T-helper 2 cell treated with Interferon-gamma antibody and Interleukin-4, amounts not matched to agents 100 ng/mL and 5 ng/mL, for 36 hours (primary cell): ENCODE results near the gene INPP5J. TPM values are rescaled to one million over a fixed set of nuclear protein-coding genes. Genes with fewer than 3 reads are reported as not detected.
"Not testable (repeated sequence)": the region's sequence is repeated elsewhere in the genome, so short reads cannot be mapped to it uniquely, and the experiment has no call there.

ENCODE experiments used
- intact Hi-C: fragments of 100-400 bp; cut with micrococcal nuclease; formaldehyde crosslinking; loops from one replicate; pipeline ENCODE4 v1.15.1; 2023
- total RNA-seq: library from RNA; stranded (reverse); gene quantifications from 2 replicates; pipeline ENCODE4 v1.2.3, GENCODE V29; 2022

Gene INPP5J
- total RNA-seq, 1 donor from 2014 or later, result not detected

- intact Hi-C loops, result no loop called here
Measured at GRCh38 chr22:31099841-31100761, 22.7 kb upstream of the INPP5J start.

GRCh38 chr22:31100762-31101525 lies 21.8 kb upstream of the INPP5J start:
- intact Hi-C loops, result no loop called here

- intact Hi-C loops, result no loop called here
Measured at GRCh38 chr22:31102441-31103081, 20.2 kb upstream of the INPP5J start.

GRCh38 chr22:31103111-31103510 lies 19.7 kb upstream of the INPP5J start:
- intact Hi-C loops, result no loop called here

- intact Hi-C loops, result no loop called here
Measured at GRCh38 chr22:31103899-31104694, 18.7 kb upstream of the INPP5J start.

- intact Hi-C loops, result loop anchor here (5.0 kb wide), 2 partner anchors 107 to 207 kb away; partner anchors contain the start of gene LIMK2
Measured at GRCh38 chr22:31104869-31105268, 17.9 kb upstream of the INPP5J start.

- intact Hi-C loops, result loop anchor here (5.0 kb wide), 2 partner anchors 107 to 207 kb away; partner anchors contain the start of gene LIMK2
Measured at GRCh38 chr22:31105282-31105929, 17.4 kb upstream of the INPP5J start.

GRCh38 chr22:31106001-31106571 lies 16.7 kb upstream of the INPP5J start:
- intact Hi-C loops, result loop anchor here (2.0 to 5.0 kb wide), 3 partner anchors 106 to 206 kb away; partner anchors contain the start of gene LIMK2

- intact Hi-C loops, result loop anchor here (1.0 to 5.0 kb wide), 4 partner anchors 22 to 206 kb away; partner anchors contain the start of gene LIMK2
Measured at GRCh38 chr22:31106731-31107177, 16.0 kb upstream of the INPP5J start.

GRCh38 chr22:31107178-31107893 lies 15.4 kb upstream of the INPP5J start, which contains the start of gene SELENOM:
TSS of gene SELENOM (minus strand) at chr22:31107568. CDS start at chr22:31107505, 63 bp downstream.
- intact Hi-C loops, result loop anchor here (1.0 to 5.0 kb wide), 4 partner anchors 23 to 205 kb away; partner anchors contain the start of gene LIMK2

- intact Hi-C loops, result loop anchor here (1.0 to 5.0 kb wide), 4 partner anchors 24 to 204 kb away; partner anchors contain the start of gene LIMK2
Measured at GRCh38 chr22:31107894-31108218, 14.9 kb upstream of the INPP5J start.

- intact Hi-C loops, result not testable (repeated sequence)
Measured at GRCh38 chr22:31112547-31113091, 10.1 kb upstream of the INPP5J start.

GRCh38 chr22:31118046-31118820 lies 4.5 kb upstream of the INPP5J start:
- intact Hi-C loops, result no loop called here

- intact Hi-C loops, result no loop called here
Measured at GRCh38 chr22:31119026-31119717, 3.6 kb upstream of the INPP5J start.

- intact Hi-C loops, result no loop called here
Measured at GRCh38 chr22:31120230-31120629, 2.5 kb upstream of the INPP5J start.

- intact Hi-C loops, result no loop called here
Measured at GRCh38 chr22:31120642-31121041, 2.1 kb upstream of the INPP5J start.

GRCh38 chr22:31121403-31121802 lies 1.4 kb upstream of the INPP5J start:
- intact Hi-C loops, result no loop called here
